Choroid plexus epithelial cell (primary cell): Measurements from ENCODE around the gene PIGH.

Experiments used
- DNase-seq: peaks from one replicate; pipeline ENCODE4 v3.0.0-alpha.2; 2010; ENCODE audit warnings: low read depth
- H3K4me3 ChIP-seq: 2 replicates; pipeline ENCODE4 v1.5.1; 2011; ENCODE audit warnings: low read depth, mild to moderate bottlenecking, control low read depth, low read length, moderate library complexity
- CTCF ChIP-seq: conservative IDR thresholded peaks from 2 replicates; pipeline ENCODE4 v1.5.1; 2011; ENCODE audit warnings: low read depth, mild to moderate bottlenecking, control low read depth, inconsistent platforms, low read length, moderate library complexity

Gene PIGH

GRCh38 chr14:67579636-67580035, 20.4 kb downstream of the PIGH start:
- no peak for DNase-seq
- TF ChIP-seq CTCF = no peak
- H3K4me3 ChIP-seq = no peak overlapping the region

- no peak for TF ChIP-seq CTCF
- no peak for DNase-seq
- no peak overlapping the region for H3K4me3 ChIP-seq
Observed at GRCh38 chr14:67579040-67579439, 21.0 kb downstream of the PIGH start.

- H3K4me3 ChIP-seq = no peak overlapping the region
- TF ChIP-seq CTCF = no peak
- no peak for DNase-seq
Observed at GRCh38 chr14:67577909-67578749, 21.9 kb downstream of the PIGH start.

GRCh38 chr14:67577181-67577808, 22.8 kb downstream of the PIGH start:
- no peak for DNase-seq
- H3K4me3 ChIP-seq = no peak overlapping the region
- no peak for TF ChIP-seq CTCF

- no peak overlapping the region for H3K4me3 ChIP-seq
- TF ChIP-seq CTCF = no peak
- no peak for DNase-seq
Observed at GRCh38 chr14:67576216-67576955, 23.7 kb downstream of the PIGH start.

- no peak overlapping the region for H3K4me3 ChIP-seq
- TF ChIP-seq CTCF = no peak
- DNase-seq = peak; percentile 25
Observed at GRCh38 chr14:67575684-67576083, 24.4 kb downstream of the PIGH start.
